OCI-M2 (cell line): ENCODE results near the gene FOXP4.

ENCODE experiments used
- DNase-seq: peaks from one replicate; lab custom pipeline; 2025; ENCODE audit not compliant: unreplicated experiment; lab: John Stamatoyannopoulos, UW

Gene FOXP4

GRCh38 chr6:41522780-41523548, 23.2 kb upstream of the FOXP4 start:
- no peak for DNase-seq

- no peak for DNase-seq
Observed at GRCh38 chr6:41523915-41524633, 22.1 kb upstream of the FOXP4 start.

GRCh38 chr6:41524634-41525011, 21.6 kb upstream of the FOXP4 start:
- no peak for DNase-seq

- no peak for DNase-seq
Observed at GRCh38 chr6:41527721-41528408, 18.3 kb upstream of the FOXP4 start.

GRCh38 chr6:41528409-41528963, 17.7 kb upstream of the FOXP4 start:
- DNase-seq: no peak

- no peak for DNase-seq
Observed at GRCh38 chr6:41529049-41529448, 17.1 kb upstream of the FOXP4 start.

- no peak for DNase-seq
Observed at GRCh38 chr6:41529970-41530369, 16.2 kb upstream of the FOXP4 start.

GRCh38 chr6:41530476-41530875, 15.7 kb upstream of the FOXP4 start:
- DNase-seq: no peak

GRCh38 chr6:41531016-41531415, 15.2 kb upstream of the FOXP4 start:
- DNase-seq: no peak

- DNase-seq: no peak
Observed at GRCh38 chr6:41531591-41532582, 14.3 kb upstream of the FOXP4 start.

GRCh38 chr6:41535766-41536165, 10.4 kb upstream of the FOXP4 start:
- DNase-seq: no peak

GRCh38 chr6:41536795-41537758, 9.1 kb upstream of the FOXP4 start:
- DNase-seq: no peak

- DNase-seq: no peak
Observed at GRCh38 chr6:41538556-41539182, 7.5 kb upstream of the FOXP4 start.

- no peak for DNase-seq
Observed at GRCh38 chr6:41539204-41539603, 7.0 kb upstream of the FOXP4 start.

- DNase-seq: no peak
Observed at GRCh38 chr6:41541364-41541763, 4.8 kb upstream of the FOXP4 start.

GRCh38 chr6:41543087-41543486, 3.1 kb upstream of the FOXP4 start:
- DNase-seq: no peak

- DNase-seq: no peak
Observed at GRCh38 chr6:41545247-41545702, 906 bp upstream of the FOXP4 start.

GRCh38 chr6:41546475-41546865, 289 bp downstream of the FOXP4 start:
- no peak for DNase-seq
